ENCODE measurements around the gene SNX25. TPM values are rescaled to one million over a fixed set of nuclear protein-coding genes. Genes with fewer than 3 reads are reported as not detected.
A peak's percentile ranks its signal among the peaks of the same experiment; 100 is the strongest.

Gene SNX25
- total and polyA plus RNA-seq, 10 of the 15 experiments (the other 5 are each of a cell fraction or from before 2014, with no cell fraction given), result 11.2 to 117 (median 62.8) TPM

- TF ChIP-seq FOXK2 (IDR thresholded peaks at IDR 0.05), result no peak
- no peak for TF ChIP-seq NBN (IDR thresholded peaks at IDR 0.05)
- peak; percentile 17; the same call in 1 of the 2 replicates for TF ChIP-seq SPI1 (IDR thresholded peaks at IDR 0.05; ENCODE audit: borderline replicate concordance, insufficient read depth, low read depth, low read length)
- no peak for TF ChIP-seq BCLAF1 (IDR thresholded peaks at IDR 0.05)
- no peak for TF ChIP-seq MXI1 (IDR thresholded peaks at IDR 0.05; ENCODE audit: low read depth, low read length)
- TF ChIP-seq GABPA (IDR thresholded peaks at IDR 0.05; ENCODE audit: low read depth), result 0 out of 2 replicates have a peak, but pooled peaks have one; percentile 15
- no peak for TF ChIP-seq HDAC2 (IDR thresholded peaks at IDR 0.05)
- no peak for TF ChIP-seq HDGF (IDR thresholded peaks at IDR 0.05)
- no peak for TF ChIP-seq NFYB (IDR thresholded peaks at IDR 0.05; ENCODE audit: insufficient read depth, low read depth, low read length)
- no peak for TF ChIP-seq NR2F1 (conservative IDR thresholded peaks at IDR 0.05)
- TF ChIP-seq IKZF2 (IDR thresholded peaks at IDR 0.05), result 0 out of 4 replicates have a peak, but pooled peaks of 1 of the 2 experiments have one; percentile 11
- TF ChIP-seq, protein P1, sequence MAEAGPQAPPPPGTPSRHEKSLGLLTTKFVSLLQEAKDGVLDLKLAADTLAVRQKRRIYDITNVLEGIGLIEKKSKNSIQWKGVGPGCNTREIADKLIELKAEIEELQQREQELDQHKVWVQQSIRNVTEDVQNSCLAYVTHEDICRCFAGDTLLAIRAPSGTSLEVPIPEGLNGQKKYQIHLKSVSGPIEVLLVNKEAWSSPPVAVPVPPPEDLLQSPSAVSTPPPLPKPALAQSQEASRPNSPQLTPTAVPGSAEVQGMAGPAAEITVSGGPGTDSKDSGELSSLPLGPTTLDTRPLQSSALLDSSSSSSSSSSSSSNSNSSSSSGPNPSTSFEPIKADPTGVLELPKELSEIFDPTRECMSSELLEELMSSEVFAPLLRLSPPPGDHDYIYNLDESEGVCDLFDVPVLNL (IDR thresholded peaks at IDR 0.05; ENCODE audit: low read depth, low read length), result no peak
- no peak for TF ChIP-seq ZZZ3 (IDR thresholded peaks at IDR 0.05; ENCODE audit: control insufficient read depth, insufficient read length, low read depth)
- TF ChIP-seq TCF7 (IDR thresholded peaks at IDR 0.05; ENCODE audit: borderline replicate concordance), result no peak
Measured at GRCh38 chr4:185263419-185263818, 54.0 kb downstream of the SNX25 start (continued).
